ENCODE results near the gene CELF4.

CELF4 gene

DNA sequence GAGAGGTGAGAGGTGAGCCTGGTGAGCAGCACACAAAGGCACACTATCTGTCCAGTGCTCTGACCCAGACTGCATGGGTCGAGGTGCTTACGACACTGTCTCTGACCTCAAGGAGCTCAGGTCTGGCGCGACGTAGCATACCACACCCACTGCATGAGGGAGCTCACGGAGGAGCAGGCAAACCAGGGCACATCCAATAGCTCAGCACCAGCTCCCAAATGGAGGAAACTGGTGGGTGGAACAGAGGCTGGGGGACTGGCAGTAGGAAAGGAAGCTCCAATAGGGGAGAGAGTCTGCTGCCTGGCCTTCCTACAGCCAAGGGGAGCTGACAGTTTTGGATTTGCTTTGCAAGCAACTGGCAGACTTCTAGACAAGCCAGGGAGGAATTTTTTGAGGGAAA, 36.3 kb downstream of the CELF4 start:
- no peak overlapping the region for H3K27ac ChIP-seq
- no peaks in the 10 kb centered on the region for H3K27me3 ChIP-seq (ENCODE audit: insufficient read depth, low read depth, severe bottlenecking)
- H3K36me3 ChIP-seq, result no peaks in the 10 kb centered on the region
- TF ChIP-seq, protein P1, sequence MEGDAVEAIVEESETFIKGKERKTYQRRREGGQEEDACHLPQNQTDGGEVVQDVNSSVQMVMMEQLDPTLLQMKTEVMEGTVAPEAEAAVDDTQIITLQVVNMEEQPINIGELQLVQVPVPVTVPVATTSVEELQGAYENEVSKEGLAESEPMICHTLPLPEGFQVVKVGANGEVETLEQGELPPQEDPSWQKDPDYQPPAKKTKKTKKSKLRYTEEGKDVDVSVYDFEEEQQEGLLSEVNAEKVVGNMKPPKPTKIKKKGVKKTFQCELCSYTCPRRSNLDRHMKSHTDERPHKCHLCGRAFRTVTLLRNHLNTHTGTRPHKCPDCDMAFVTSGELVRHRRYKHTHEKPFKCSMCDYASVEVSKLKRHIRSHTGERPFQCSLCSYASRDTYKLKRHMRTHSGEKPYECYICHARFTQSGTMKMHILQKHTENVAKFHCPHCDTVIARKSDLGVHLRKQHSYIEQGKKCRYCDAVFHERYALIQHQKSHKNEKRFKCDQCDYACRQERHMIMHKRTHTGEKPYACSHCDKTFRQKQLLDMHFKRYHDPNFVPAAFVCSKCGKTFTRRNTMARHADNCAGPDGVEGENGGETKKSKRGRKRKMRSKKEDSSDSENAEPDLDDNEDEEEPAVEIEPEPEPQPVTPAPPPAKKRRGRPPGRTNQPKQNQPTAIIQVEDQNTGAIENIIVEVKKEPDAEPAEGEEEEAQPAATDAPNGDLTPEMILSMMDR (IDR thresholded peaks at IDR 0.05; ENCODE audit: low read depth, low read length), result no peak
- H3K9me3 ChIP-seq (ENCODE audit: severe bottlenecking), result no peaks in the 10 kb centered on the region
- no peak overlapping the region for H3K4me3 ChIP-seq (ENCODE audit: low read depth, low read length)
- no peak for DNase-seq

DNA sequence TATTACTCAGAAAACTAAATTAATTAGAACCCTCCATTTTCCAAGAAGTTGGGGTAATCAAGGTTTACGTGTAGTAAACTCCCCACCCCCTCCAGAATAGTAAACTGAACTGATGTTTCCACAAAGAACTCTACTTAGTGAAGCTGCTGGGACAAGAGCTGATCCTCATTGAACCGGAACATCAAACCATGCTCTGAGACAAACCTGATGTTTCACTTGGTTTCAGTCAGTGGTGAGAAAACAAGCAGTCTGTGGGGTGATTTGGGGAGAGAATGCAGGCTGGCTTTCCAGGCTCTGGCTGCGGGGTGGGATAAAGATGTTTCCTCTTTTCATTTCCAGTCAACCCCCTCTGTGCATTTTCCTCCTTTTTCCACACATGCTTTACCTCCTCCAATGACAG, 38.2 kb downstream of the CELF4 start:
- no peaks in the 10 kb centered on the region for H3K27me3 ChIP-seq (ENCODE audit: insufficient read depth, low read depth, severe bottlenecking)
- no peak overlapping the region for H3K4me3 ChIP-seq (ENCODE audit: low read depth, low read length)
- H3K9me3 ChIP-seq (ENCODE audit: severe bottlenecking), result no peaks in the 10 kb centered on the region
- DNase-seq, result no peak
- H3K36me3 ChIP-seq, result no peaks in the 10 kb centered on the region
- H3K27ac ChIP-seq, result no peak overlapping the region
- TF ChIP-seq, protein P1 (IDR thresholded peaks at IDR 0.05; ENCODE audit: low read depth, low read length), result no peak

- Histone ChIP-seq H3K36me3 (no peaks in the 10 kb centered on the region), H3K27me3 (ENCODE audit: insufficient read depth, low read depth, severe bottlenecking) (no peaks in the 10 kb centered on the region), H3K4me3 (ENCODE audit: low read depth, low read length) (no peak overlapping the region), H3K27ac (no peak overlapping the region), H3K9me3 (ENCODE audit: severe bottlenecking) (no peaks in the 10 kb centered on the region)
- TF ChIP-seq, protein P1 (IDR thresholded peaks at IDR 0.05; ENCODE audit: low read depth, low read length), result no peak
- DNase-seq, result no peak
These were observed 40.4 kb downstream of the CELF4 start for GRCh38 chr18:37525262-37525585.

DNA sequence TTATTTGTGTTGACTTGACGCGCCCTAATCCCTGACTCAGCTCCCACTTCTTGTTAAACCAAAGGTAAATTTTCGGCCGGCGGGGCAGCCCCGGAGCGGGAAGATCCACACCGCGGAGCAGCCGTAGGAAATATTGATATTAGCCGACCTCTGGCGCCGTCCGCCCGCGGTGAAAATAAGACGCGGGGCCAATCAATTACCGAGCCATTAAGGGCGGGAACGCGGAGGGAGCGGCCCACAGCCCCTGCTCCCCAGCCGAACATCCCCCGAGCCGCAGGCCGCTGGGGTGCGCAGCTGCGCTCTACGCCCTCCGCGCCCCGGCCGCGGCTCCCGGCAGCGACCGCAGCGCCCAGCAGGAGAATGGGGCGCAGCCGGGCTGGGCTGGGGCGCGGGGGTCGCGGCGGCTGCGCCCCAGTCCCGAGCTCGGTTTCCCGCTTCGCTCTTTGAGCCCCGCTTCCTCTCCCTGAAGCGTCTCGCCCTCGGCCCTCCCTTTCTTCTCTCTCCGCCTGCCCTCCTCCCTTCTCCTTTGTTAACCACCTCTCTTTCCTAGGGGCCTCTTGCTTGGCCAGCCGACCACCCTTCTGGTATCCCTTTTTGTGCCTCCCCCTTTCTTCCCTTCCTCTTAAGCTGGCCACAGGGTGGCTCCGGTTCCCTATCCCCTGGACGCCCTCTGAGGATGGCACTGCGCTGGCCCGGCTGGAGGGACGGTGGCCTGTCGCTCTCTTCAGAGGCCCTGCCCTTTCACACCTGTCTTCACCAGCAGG, 40.9 kb downstream of the CELF4 start:
- H3K36me3 ChIP-seq, result no peaks in the 10 kb centered on the region
- no peak overlapping the region for H3K27ac ChIP-seq
- no peak for DNase-seq
- TF ChIP-seq, protein P1 (IDR thresholded peaks at IDR 0.05; ENCODE audit: low read depth, low read length), result no peak
- H3K27me3 ChIP-seq (ENCODE audit: insufficient read depth, low read depth, severe bottlenecking), result no peaks in the 10 kb centered on the region
- H3K4me3 ChIP-seq (ENCODE audit: low read depth, low read length), result no peak overlapping the region
- no peaks in the 10 kb centered on the region for H3K9me3 ChIP-seq (ENCODE audit: severe bottlenecking)

- DNase-seq, result no peak
- TF ChIP-seq, protein P1 (IDR thresholded peaks at IDR 0.05; ENCODE audit: low read depth, low read length), result no peak
- H3K27me3 ChIP-seq (ENCODE audit: insufficient read depth, low read depth, severe bottlenecking), result no peaks in the 10 kb centered on the region
- H3K4me3 ChIP-seq (ENCODE audit: low read depth, low read length), result no peak overlapping the region
- no peaks in the 10 kb centered on the region for H3K36me3 ChIP-seq
- no peak overlapping the region for H3K27ac ChIP-seq
- no peaks in the 10 kb centered on the region for H3K9me3 ChIP-seq (ENCODE audit: severe bottlenecking)
These were observed 41.5 kb downstream of the CELF4 start for GRCh38 chr18:37524139-37524497.
